GM19099 (cell line): ENCODE data around the gene FSTL1.

Experiments
- POLR2A ChIP-seq: IDR thresholded peaks from 3 replicates; pipeline ENCODE4 v1.6.1; 2011; ENCODE audit warnings: low read depth; ENCODE audit not compliant: insufficient read length; ENCODE audit errors: extremely low read depth

Gene FSTL1

DNA sequence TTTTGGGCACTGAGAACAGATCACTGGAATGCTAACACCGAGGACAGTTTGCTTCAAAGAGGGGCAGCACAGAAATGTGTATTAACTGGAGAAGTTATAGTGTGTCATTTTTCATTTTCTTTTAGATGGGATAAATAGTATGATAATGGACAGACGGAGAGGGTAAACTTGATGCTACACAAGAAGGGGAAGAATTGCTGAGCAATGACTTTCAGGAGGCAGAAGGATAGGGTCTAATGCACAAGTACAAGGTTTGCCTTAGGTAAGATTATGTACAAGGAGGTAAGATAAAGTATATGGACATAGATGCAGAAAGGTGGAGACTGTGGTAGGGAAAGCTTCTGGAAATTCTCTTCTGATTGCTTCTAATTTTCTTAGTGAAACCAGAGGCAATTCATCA, 69.3 kb downstream of the FSTL1 start:
- no peak for TF ChIP-seq POLR2A

DNA sequence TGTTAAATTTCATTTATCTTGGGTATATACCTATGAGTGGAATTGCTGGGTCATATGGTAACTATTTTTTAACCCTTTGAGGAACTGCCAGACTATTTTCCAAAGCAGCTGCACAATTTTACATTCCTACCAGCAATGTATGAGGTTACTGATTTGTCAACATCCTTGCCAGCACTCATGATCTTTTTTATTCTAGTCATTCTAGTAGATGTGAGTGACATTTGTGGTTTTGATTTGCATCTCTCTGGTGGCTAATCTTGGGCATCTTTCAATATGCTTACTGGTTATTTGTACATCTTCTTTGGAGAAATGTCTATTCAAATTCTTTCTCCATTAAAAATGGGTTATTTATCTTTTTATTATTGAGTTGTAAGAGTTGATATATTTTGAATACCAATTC, 80.3 kb downstream of the FSTL1 start:
- TF ChIP-seq POLR2A = no peak

DNA sequence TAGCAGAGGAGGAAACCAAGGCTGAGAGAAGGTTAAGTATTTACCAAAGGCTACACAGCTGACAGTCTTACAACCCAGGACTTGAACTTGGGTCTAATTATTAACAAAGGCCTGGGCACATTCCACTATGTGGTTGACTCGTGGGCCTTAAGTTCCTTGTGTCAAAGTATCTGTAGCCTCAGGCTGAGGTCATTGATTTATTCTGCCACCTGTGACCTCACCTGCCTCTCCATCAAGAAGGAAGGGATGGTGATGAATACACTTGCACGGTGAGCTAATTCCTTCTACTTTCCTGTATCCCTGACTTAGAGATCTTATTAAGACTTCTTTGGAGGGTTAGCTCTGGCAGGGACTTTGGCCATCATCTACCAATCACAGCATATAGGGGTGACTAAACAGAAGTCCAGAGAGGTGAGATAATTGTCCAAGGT, 81.7 kb downstream of the FSTL1 start:
- TF ChIP-seq POLR2A = no peak

DNA sequence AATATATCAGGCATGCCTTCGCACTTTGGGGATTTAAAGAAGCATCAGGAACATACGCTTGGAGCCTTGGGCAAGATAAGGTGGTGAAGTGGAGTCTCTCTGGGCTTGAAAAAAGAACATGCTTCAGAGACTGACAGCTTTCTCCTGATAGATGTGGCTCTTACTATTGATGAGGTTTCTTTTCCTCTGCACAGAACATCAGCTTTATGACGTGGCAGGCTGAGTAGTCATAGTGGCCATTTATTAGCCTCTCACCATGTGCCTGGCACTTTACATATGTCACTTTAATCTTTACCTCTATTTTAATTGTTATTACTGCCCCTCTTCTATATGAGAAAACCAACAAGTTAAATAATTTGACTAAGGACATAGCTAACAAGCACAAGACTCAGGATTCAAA, 82.6 kb downstream of the FSTL1 start:
- no peak for TF ChIP-seq POLR2A

DNA sequence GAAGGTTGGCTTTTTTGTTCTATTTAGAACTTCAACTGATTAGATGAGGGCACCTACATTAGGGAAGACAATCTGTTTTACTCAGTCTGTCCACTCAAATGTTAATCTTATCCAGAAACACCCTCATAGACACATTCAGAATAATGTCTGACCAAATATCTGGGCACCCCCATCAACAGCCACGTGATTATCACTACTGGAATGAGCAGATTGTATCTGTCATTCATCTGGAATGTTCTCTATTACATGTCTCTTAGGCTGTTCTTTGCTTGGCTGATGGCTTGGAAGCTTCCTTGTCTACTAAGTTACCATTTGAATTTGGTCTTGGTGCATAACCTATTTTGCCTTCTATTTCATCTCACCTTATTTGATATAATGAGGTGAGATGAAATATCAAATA, 86.0 kb downstream of the FSTL1 start:
- no peak for TF ChIP-seq POLR2A

DNA sequence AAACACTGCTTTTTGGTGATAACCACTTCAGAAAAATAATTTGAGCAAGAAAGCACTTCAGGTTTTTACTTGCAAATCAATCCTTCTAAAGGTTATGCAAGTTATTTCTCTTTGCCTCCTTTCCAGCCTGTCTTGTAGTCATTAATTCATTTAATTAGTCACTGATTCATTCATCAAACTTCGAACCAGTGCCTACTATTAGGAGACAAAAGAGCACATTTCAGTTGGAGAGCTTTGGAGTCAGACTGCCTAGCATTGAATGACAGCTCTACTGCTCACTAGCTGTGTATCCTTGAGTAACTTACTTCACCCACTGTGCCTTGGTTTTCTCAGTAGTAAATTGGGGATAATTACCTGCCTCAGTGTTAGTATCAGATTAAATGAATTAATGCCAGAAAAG, 86.7 kb downstream of the FSTL1 start:
- no peak for TF ChIP-seq POLR2A

DNA sequence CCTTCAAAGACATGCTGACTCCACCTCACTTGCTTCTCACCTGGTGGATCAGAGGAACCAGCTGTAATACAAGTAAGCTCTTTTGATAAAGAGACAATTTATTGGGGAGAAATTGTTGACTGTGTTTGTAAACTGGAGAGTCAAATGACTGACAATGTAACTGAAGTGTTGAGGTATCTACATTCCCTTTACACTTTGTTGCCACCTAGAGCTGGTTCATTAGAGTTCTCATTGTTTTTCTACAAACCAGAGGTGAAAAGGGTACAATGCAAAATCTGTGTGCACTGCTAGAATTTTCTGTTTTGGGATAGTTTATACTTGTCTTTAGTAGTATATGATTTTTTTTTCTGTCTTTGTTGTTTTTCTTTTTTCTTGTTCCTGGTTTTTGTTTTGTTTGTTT, 93.0 kb downstream of the FSTL1 start:
- TF ChIP-seq POLR2A = no peak

DNA sequence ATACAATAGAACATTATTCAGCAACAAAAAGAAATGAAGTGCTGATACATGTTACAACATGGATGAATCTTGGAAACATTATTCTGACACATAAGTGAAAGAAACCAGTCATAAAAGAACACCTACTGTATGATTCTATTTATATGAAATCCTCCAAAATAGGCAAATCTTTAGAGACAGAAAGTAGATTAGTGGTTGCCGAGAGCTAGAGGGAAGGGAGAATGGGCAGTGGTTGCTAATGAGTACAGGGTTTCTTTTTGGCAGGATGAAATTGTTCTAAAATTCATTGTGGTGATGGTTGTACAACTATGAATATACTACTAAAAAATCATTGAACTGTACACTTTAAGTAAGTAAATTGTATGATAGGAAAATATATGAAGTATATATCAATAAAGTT, 95.3 kb downstream of the FSTL1 start:
- no peak for TF ChIP-seq POLR2A

DNA sequence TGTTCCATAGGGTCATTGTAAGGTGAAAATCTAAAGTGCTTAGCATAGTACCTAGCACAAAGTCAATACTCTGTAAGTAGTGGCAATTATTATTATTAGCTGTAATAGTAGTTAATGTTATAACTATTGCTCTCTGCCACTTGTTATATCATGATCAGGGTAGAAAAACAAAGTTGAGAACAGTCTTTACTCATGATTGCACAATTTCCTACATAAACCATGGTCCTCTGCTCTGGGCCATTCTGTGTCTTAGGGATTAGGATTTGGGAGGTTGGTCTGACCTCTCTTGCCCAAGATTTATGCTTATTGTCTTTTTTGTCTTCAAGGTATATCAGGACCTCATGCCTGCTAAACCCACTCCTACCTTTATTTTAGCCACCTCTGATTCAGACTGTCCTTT, 97.3 kb downstream of the FSTL1 start:
- TF ChIP-seq POLR2A = no peak

DNA sequence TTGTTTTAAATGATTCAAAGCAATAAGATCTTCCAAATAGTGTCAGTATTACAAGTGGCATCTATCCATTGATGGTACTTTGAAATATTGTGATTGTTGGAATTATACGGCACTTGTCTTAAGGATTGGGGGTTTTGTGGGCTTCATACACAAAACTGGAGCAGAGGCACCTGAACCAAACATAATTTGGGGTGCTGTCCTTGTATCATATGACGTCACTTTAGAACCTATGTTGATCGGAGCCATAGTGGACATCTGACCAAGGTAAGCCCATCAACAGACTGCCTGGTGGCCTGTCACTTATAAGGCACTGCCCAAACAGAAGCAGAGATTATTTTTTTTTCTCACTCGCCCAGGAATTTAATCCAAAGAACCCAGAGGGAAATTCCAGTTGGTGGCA, 98.8 kb downstream of the FSTL1 start:
- no peak for TF ChIP-seq POLR2A

DNA sequence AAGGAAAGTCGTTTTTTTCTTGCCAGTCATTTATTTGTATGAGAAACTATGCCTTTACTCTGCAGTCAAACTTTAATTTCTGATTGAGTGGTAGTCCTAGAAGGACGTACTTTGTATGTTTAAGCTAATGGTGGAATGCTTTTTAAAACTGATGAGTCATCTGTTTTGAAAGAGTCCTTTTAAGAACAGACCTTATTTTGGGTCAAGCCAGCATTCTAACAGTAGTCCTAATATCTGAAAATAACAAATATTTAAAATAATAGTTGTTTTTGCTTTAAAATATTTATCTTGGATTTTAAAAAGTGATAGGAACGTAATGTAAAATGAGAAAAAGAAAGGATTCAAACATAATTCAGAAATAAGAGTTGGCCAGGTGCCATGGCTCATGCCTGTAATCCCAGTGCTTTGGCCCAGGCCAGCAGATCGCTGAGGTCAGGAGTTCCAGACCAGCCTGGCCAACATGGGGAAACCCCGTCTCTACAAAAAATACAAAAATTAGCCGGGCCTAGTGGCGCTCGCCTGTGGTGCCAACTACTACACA, 100.3 kb downstream of the FSTL1 start:
- TF ChIP-seq POLR2A = no peak

DNA sequence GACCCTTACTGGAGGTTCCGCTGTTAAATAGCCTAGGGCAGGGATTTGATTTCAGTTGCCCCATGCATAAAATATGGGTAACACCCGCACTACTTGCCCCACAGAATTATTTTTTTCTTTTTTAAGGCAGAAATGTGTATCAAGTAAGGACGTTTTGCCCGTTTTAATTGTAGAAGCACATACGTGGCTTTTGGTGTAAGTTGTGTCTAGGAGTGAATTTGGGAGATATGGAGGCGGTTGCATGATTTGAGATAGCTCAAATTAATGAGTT, 101.0 kb downstream of the FSTL1 start:
- no peak for TF ChIP-seq POLR2A

DNA sequence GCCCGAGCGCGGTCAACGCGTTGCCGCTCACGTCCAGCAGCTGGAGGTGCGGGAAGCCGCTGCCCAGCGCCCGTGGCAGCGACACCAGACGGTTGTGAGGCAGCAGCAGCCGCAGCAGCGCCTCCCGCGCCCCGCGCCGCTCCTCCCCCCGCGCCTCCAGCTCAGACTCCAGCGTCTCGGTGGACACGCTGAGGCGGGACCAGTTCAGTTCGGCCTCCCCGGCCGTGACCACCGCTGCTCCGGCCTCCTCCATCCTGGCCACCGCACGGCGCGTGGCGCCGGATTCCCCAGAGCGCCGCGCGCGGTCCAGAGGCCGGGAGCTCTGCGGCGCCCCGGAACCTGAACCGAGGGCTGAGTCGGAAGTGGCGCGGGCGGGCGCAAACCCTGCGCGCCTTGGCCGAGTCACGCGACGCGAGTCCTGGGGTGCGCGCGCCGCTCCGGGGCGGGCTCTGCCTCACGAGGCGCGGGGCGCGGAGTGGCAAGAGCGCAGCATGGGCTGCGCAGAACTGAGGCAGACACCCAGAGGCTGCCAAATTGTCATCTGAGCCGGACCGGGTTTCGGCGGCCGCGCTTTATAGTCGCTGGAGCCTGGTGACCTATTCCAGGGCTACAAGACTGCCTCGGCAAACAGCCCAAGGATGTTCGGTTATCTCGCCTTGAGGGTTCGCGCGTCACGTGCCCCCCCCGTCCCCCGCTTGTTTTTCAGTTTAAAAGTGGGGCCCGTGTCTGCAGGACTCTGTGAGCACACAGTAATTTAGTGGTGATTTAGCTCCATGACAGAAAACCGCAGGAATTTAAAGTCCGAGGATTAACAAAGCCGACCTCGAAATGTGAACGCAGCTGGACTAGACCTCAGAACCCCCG, 101.6 kb downstream of the FSTL1 start, which contains the start of gene LRRC58:
LRRC58 (minus strand) TSS at position 364 of the 864 bp plus-strand sequence; CDS start at position 253, 111 bp downstream.
- peak; percentile 95 for TF ChIP-seq POLR2A

DNA sequence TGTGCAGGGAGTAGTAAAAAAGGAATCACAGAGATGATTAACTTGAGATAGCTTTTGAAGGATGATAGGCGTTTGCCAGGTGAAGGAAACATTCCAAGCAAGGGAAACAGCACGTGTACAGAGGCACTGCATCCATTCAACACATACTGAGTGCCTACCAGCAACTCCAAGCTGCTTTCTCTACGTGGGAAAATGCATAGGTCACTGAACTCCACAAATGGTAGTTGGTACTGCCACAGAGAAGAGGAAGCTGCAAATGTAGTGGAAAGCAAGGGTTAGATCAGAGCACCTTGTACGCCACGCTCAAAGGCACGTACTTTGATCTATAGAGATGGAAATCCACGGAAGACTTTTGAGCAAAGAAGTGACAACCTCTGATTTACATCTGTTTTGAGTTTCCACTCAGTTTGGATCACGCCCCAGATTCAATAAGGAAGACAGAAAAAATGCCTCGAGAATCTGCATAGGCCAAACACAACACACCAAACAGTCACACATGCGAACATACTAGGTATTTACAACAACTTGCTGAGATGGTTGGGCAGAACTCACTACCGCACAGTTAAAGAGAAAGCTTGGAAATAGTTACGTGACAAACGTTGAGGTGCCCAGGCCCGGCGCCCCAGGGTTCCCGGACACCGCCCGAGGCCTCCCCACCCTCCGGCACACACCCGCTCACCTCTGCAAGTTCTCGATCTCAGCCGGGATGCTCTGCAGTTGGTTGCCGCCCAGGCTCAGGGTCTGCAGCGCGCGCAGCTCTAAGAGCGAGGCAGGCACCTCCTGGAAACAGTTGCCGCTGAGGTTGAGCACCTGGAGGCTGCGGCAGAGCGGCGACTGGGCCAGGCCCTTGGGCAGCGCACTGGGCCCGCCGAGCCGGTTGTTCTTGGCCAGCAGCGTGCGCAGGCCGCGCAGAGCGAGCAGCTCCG, 102.5 kb downstream of the FSTL1 start:
- TF ChIP-seq POLR2A = no peak

DNA sequence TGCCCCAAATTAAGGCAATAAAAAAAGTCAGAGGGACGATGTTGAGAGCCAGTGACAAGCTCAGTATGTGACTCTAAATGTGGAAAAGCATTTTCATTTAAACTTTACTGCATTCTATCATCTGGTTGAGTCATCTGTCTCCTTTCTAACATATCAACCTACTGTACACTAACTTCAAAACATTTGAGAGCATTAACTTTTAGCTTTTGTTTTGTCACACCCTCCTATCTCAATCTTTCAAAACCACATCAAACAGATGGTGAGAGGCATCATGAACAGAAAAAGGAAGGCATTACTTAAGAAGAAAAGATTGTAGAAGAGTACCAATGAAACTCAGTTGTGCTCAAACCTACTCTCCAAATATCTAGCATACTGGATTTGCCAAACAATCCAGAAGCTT, 106.4 kb downstream of the FSTL1 start:
- no peak for TF ChIP-seq POLR2A
